Trophoblast cell (in vitro differentiated cells and primary cell): ENCODE data around the gene TOMM20.

Source experiments
- DNase-seq, 2 donors: peaks; one replicate each; pipeline ENCODE4 v3.0.0-alpha.2; 2016
- H2AFZ ChIP-seq: 2 replicates; pipeline ENCODE4 v1.6.1; 2013; ENCODE audit warnings: low read length, moderate library complexity, mild to moderate bottlenecking; ENCODE audit not compliant: insufficient read depth, poor library complexity
- H2AK5ac ChIP-seq: 2 replicates; pipeline ENCODE4 v1.6.1; 2013; ENCODE audit warnings: mild to moderate bottlenecking, low read length
- H2BK120ac ChIP-seq: 2 replicates; pipeline ENCODE4 v1.6.1; 2013; ENCODE audit warnings: low read length, mild to moderate bottlenecking, moderate library complexity; ENCODE audit not compliant: insufficient read depth, poor library complexity
- H2BK12ac ChIP-seq: 2 replicates; pipeline ENCODE4 v1.6.1; 2013; ENCODE audit warnings: mild to moderate bottlenecking, low read length, moderate library complexity
- H2BK5ac ChIP-seq: 2 replicates; pipeline ENCODE4 v1.6.1; 2013; ENCODE audit warnings: low read length, low read depth, moderate library complexity, mild to moderate bottlenecking; ENCODE audit not compliant: poor library complexity
- H3K14ac ChIP-seq: 2 replicates; pipeline ENCODE4 v1.6.1; 2013; ENCODE audit warnings: mild to moderate bottlenecking, low read length
- H3K18ac ChIP-seq: 2 replicates; pipeline ENCODE4 v1.6.1; 2013; ENCODE audit warnings: mild to moderate bottlenecking, low read length
- H3K23ac ChIP-seq: 2 replicates; pipeline ENCODE4 v1.6.1; 2013; ENCODE audit warnings: low read length
- H3K27ac ChIP-seq: 2 replicates; pipeline ENCODE4 v1.5.1; 2013; ENCODE audit warnings: low read depth, mild to moderate bottlenecking, inconsistent platforms, low read length, moderate library complexity
- H3K27me3 ChIP-seq: 2 replicates; pipeline ENCODE4 v1.6.1; 2013; ENCODE audit warnings: inconsistent platforms, mild to moderate bottlenecking, low read length, moderate library complexity; ENCODE audit not compliant: insufficient read depth
- H3K36me3 ChIP-seq, 2 experiments: 1 replicate in 1 of 2; 2 replicates in 1 of 2; pipeline ENCODE4 v1.6.1; 2013; ENCODE audit warnings: low read length in 2 of 2, mild to moderate bottlenecking in 2 of 2, moderate library complexity in 1 of 2; ENCODE audit not compliant: insufficient read depth in 2 of 2, control insufficient read depth in 1 of 2
- H3K4ac ChIP-seq: 2 replicates; pipeline ENCODE4 v1.6.1; 2013; ENCODE audit warnings: low read depth, mild to moderate bottlenecking, low read length, moderate library complexity
- H3K4me1 ChIP-seq, 2 experiments: 1 replicate in 1 of 2; 2 replicates in 1 of 2; pipeline ENCODE4 v1.6.1; 2013; ENCODE audit warnings: low read length in 2 of 2, mild to moderate bottlenecking in 2 of 2, moderate library complexity in 1 of 2; ENCODE audit not compliant: insufficient read depth in 2 of 2, control insufficient read depth in 1 of 2
- H3K4me2 ChIP-seq: 2 replicates; pipeline ENCODE4 v1.6.1; 2013; ENCODE audit warnings: inconsistent platforms, mild to moderate bottlenecking, low read length, moderate library complexity
- H3K4me3 ChIP-seq: 2 replicates; pipeline ENCODE4 v1.5.1; 2013; ENCODE audit warnings: mild to moderate bottlenecking, low read depth, low read length, inconsistent platforms
- H3K79me1 ChIP-seq: one replicate; pipeline ENCODE4 v1.6.1; 2013; ENCODE audit warnings: low read length
- H3K79me2 ChIP-seq: 2 replicates; pipeline ENCODE4 v1.6.1; 2013; ENCODE audit warnings: low read length, mild to moderate bottlenecking; ENCODE audit not compliant: control insufficient read depth, insufficient read depth, poor library complexity
- H3K9ac ChIP-seq: 2 replicates; pipeline ENCODE4 v1.6.1; 2013; ENCODE audit warnings: mild to moderate bottlenecking, low read length
- H3K9me3 ChIP-seq: 2 replicates; pipeline ENCODE4 v1.6.1; 2013; ENCODE audit warnings: low read depth, mild to moderate bottlenecking, control low read depth, inconsistent platforms, low read length; ENCODE audit not compliant: insufficient read depth
- H4K12ac ChIP-seq: 2 replicates; pipeline ENCODE4 v1.6.1; 2013; ENCODE audit warnings: low read depth, mild to moderate bottlenecking, low read length, moderate library complexity
- H4K8ac ChIP-seq: 2 replicates; pipeline ENCODE4 v1.6.1; 2013; ENCODE audit warnings: low read depth, mild to moderate bottlenecking, low read length, moderate library complexity
- H4K91ac ChIP-seq: one replicate; pipeline ENCODE4 v1.6.1; 2013; ENCODE audit warnings: low read depth, mild to moderate bottlenecking, low read length, moderate library complexity
- WGBS: extraction: QIAGEN DNeasy Blood & Tissue Kit; methylation state at CpG from one replicate; pipeline ENCODE4 v1.1.7; 2013; ENCODE audit warnings: missing lambda C conversion rate; ENCODE audit not compliant: insufficient read length, insufficient coverage; ENCODE audit errors: extremely low coverage; 5-methylcytosine and 5-hydroxymethylcytosine counted together

The TOMM20 gene

DNA sequence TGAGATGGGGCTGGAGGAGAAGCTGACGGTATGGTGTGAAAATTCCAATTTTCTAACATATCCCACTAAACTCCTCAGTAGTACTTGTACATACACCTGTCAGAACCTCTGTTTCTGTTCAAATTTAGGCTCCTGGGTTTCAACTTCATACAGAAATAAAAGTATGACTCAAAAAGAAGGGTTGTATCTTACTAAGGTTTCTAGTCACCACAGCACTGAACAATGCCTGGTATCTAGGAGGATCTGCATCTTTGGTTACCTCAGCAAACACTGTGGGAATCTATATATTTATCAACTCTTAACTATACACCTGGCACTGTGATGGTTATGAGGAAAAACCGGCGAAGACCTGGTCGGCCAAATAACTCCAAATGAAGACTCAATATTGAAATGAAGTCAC is 18.6 kb upstream of the TOMM20 start:
- Histone ChIP-seq H2AFZ (no peak overlapping the region), H3K79me2 (no peaks in the 10 kb centered on the region), H3K18ac (no peak overlapping the region), H2BK120ac (no peak overlapping the region), H3K4me3 (no peak overlapping the region), H4K8ac (no peak overlapping the region), H3K14ac (no peak overlapping the region), H3K27me3 (no peaks in the 10 kb centered on the region), H3K4me1 (no peaks in the 10 kb centered on the region), H3K4me2 (no peak overlapping the region), H2BK12ac (no peak overlapping the region), H3K27ac (no peak overlapping the region), H3K23ac (no peak overlapping the region), H3K9ac (no peak overlapping the region), H2AK5ac (no peak overlapping the region), H3K36me3 (peaks cover 39 to 55% of the 10 kb centered on the region in 2 experiments), H3K9me3 (no peaks in the 10 kb centered on the region), H3K79me1 (no peaks in the 10 kb centered on the region), H2BK5ac (no peak overlapping the region), H3K4ac (no peak overlapping the region), H4K12ac (no peak overlapping the region), H4K91ac (no peak overlapping the region)
- DNase-seq, result no peak
- WGBS, result no CpG with 5 or more reads among the region's 4 CpGs

GRCh38 chr1:235145639-235146038 is 17.0 kb upstream of the TOMM20 start:
- Histone ChIP-seq H3K27me3 (no peaks in the 10 kb centered on the region), H3K4me1 (no peaks in the 10 kb centered on the region), H3K9ac (no peak overlapping the region), H3K79me2 (no peaks in the 10 kb centered on the region), H4K12ac (no peak overlapping the region), H3K23ac (no peak overlapping the region), H3K4me2 (no peak overlapping the region), H4K91ac (no peak overlapping the region), H3K9me3 (peaks cover 2% of the 10 kb centered on the region), H3K4ac (no peak overlapping the region), H2BK5ac (no peak overlapping the region), H2BK120ac (no peak overlapping the region), H2BK12ac (no peak overlapping the region), H3K79me1 (no peaks in the 10 kb centered on the region), H3K18ac (no peak overlapping the region), H3K4me3 (no peak overlapping the region), H2AFZ (no peak overlapping the region), H3K27ac (no peak overlapping the region), H3K14ac (no peak overlapping the region), H2AK5ac (no peak overlapping the region), H3K36me3 (peaks cover 43 to 54% of the 10 kb centered on the region in 2 experiments), H4K8ac (no peak overlapping the region)
- no CpG with 5 or more reads among the region's 6 CpGs for whole genome bisulfite sequencing
- no peak for DNase-seq

DNA sequence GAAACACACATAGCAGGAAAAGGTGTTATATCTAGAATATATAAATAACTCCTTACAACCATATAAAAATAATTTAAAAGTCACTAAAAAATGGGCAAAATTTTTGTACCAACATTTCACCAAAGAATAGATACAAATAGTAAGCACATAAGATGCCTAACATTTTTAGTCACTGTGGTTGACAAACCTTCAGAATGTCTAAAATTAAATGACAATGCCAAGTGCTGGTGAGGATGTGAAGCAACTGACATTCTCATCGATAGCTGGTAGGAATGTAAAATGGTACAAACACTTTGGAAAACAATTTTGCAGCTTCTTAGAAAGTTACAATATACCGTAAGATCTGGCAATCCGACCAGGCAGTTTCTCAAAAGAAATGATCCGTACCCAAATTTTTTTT is 14.4 kb upstream of the TOMM20 start:
- Histone ChIP-seq H3K14ac (no peak overlapping the region), H4K91ac (no peak overlapping the region), H3K18ac (no peak overlapping the region), H2BK12ac (no peak overlapping the region), H3K27me3 (no peaks in the 10 kb centered on the region), H2BK5ac (no peak overlapping the region), H2BK120ac (no peak overlapping the region), H3K4me1 (no peaks in the 10 kb centered on the region), H3K36me3 (peaks cover 56 to 61% of the 10 kb centered on the region in 2 experiments), H4K8ac (no peak overlapping the region), H3K9ac (no peak overlapping the region), H3K79me1 (no peaks in the 10 kb centered on the region), H3K4ac (no peak overlapping the region), H3K23ac (no peak overlapping the region), H2AFZ (no peak overlapping the region), H3K79me2 (no peaks in the 10 kb centered on the region), H3K4me3 (no peak overlapping the region), H3K9me3 (peaks cover 2% of the 10 kb centered on the region), H3K4me2 (no peak overlapping the region), H3K27ac (no peak overlapping the region), H4K12ac (no peak overlapping the region), H2AK5ac (no peak overlapping the region)
- no CpG with 5 or more reads among the region's 4 CpGs for WGBS
- DNase-seq, result no peak

- Histone ChIP-seq H3K4me1 (no peaks in the 10 kb centered on the region), H2BK120ac (no peak overlapping the region), H3K79me2 (no peaks in the 10 kb centered on the region), H4K91ac (no peak overlapping the region), H3K27me3 (no peaks in the 10 kb centered on the region), H3K4ac (no peak overlapping the region), H3K18ac (no peak overlapping the region), H3K4me2 (no peak overlapping the region), H3K14ac (no peak overlapping the region), H3K36me3 (peaks cover 52 to 66% of the 10 kb centered on the region in 2 experiments), H2BK12ac (no peak overlapping the region), H3K79me1 (no peaks in the 10 kb centered on the region), H2BK5ac (no peak overlapping the region), H3K9me3 (peaks cover 2% of the 10 kb centered on the region), H3K4me3 (no peak overlapping the region), H4K8ac (no peak overlapping the region), H2AK5ac (no peak overlapping the region), H3K23ac (no peak overlapping the region), H3K9ac (no peak overlapping the region), H4K12ac (no peak overlapping the region), H3K27ac (no peak overlapping the region), H2AFZ (no peak overlapping the region)
- no peak for DNase-seq
- WGBS, result no CpG with 5 or more reads among the region's 5 CpGs
Observed at GRCh38 chr1:235139315-235139714, 10.7 kb upstream of the TOMM20 start.
